Glutamatergic neuron (in vitro differentiated cells): ENCODE results near the gene PLTP. TPM values are rescaled to one million over a fixed set of nuclear protein-coding genes. Genes with fewer than 3 reads are reported as not detected.
A peak's percentile ranks its signal among the peaks of the same experiment; 100 is the strongest.
"Not testable (repeated sequence)": the region's sequence is repeated elsewhere in the genome, so short reads cannot be mapped to it uniquely, and the experiment has no call there.

Experiments used
- DNase-seq: peaks from one replicate; pipeline ENCODE4 v3.0.0; 2022
- H3K27ac Mint-ChIP-seq: one replicate; pipeline ENCODE4 v1.8.0; 2020; ENCODE audit warnings: mild to moderate bottlenecking, mixed read lengths, inconsistent platforms; ENCODE audit not compliant: unreplicated experiment
- H3K27me3 Mint-ChIP-seq: one replicate; pipeline ENCODE4 v1.8.0; 2020; ENCODE audit warnings: mild to moderate bottlenecking, moderate library complexity, mixed read lengths, inconsistent platforms; ENCODE audit not compliant: unreplicated experiment
- H3K36me3 Mint-ChIP-seq: one replicate; pipeline ENCODE4 v1.8.0; 2020; ENCODE audit warnings: mild to moderate bottlenecking, mixed read lengths, inconsistent platforms; ENCODE audit not compliant: unreplicated experiment
- H3K4me1 Mint-ChIP-seq: one replicate; pipeline ENCODE4 v1.8.0; 2020; ENCODE audit warnings: mild to moderate bottlenecking, low read depth, mixed read lengths, inconsistent platforms; ENCODE audit not compliant: unreplicated experiment
- H3K4me3 Mint-ChIP-seq: one replicate; pipeline ENCODE4 v1.8.0; 2020; ENCODE audit warnings: mild to moderate bottlenecking, mixed read lengths, inconsistent platforms; ENCODE audit not compliant: unreplicated experiment
- H3K9me3 Mint-ChIP-seq: one replicate; pipeline ENCODE4 v1.8.0; 2020; ENCODE audit warnings: mild to moderate bottlenecking, moderate library complexity, mixed read lengths, inconsistent platforms; ENCODE audit not compliant: unreplicated experiment
- total RNA-seq: library from RNA; stranded (reverse); fragmentation: NEBNext Ultra II Directional; extraction: Animal tissue kit (Norgen Biotek cat#: 25700); gene quantifications from one replicate; pipeline ENCODE4 v1.2.1, GENCODE V29; 2021; ENCODE audit not compliant: unreplicated experiment
- TF ChIP-seq, protein P1 (sequence below): fragments of 200-600 bp; sonication (generic); IDR thresholded peaks from one replicate; pipeline ENCODE4 v1.5.0; 2021; ENCODE audit not compliant: partially characterized antibody, unreplicated experiment

Gene PLTP
- total RNA-seq, 1 donor from 2014 or later: 29.7 TPM

GRCh38 chr20:45933266-45934045 is 21.5 kb upstream of the PLTP start:
- H3K27ac Mint-ChIP-seq: peak overlapping the region; percentile 100
- peaks cover 11% of the 10 kb centered on the region for H3K9me3 Mint-ChIP-seq
- peaks cover 12% of the 10 kb centered on the region for H3K27me3 Mint-ChIP-seq
- TF ChIP-seq, protein P1, sequence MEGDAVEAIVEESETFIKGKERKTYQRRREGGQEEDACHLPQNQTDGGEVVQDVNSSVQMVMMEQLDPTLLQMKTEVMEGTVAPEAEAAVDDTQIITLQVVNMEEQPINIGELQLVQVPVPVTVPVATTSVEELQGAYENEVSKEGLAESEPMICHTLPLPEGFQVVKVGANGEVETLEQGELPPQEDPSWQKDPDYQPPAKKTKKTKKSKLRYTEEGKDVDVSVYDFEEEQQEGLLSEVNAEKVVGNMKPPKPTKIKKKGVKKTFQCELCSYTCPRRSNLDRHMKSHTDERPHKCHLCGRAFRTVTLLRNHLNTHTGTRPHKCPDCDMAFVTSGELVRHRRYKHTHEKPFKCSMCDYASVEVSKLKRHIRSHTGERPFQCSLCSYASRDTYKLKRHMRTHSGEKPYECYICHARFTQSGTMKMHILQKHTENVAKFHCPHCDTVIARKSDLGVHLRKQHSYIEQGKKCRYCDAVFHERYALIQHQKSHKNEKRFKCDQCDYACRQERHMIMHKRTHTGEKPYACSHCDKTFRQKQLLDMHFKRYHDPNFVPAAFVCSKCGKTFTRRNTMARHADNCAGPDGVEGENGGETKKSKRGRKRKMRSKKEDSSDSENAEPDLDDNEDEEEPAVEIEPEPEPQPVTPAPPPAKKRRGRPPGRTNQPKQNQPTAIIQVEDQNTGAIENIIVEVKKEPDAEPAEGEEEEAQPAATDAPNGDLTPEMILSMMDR: no peak
- peak; percentile 79 for DNase-seq
- peaks cover 11% of the 10 kb centered on the region for H3K4me1 Mint-ChIP-seq
- H3K4me3 Mint-ChIP-seq: peak overlapping the region; percentile 99
- H3K36me3 Mint-ChIP-seq: no peaks in the 10 kb centered on the region

DNA sequence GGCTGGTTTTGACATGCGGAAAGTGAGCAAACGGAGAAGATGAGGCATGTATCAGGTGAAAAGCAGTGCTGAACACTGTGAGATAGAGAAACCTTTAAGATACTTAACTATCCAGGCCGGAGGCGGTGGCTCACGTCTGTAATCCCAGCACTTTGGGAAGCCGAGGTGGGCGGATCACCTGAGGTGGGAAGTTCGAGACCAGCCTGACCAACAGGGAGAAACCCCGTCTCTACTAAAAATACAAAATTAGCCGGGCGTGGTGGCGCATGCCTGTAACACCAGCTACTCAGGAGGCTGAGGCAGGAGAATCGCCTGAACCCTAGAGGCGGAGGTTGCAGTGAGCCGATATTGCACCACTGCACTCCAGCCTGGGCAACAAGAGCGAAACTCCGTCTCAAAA is 19.7 kb upstream of the PLTP start:
- not testable (repeated sequence) for H3K4me3 Mint-ChIP-seq, H3K36me3 Mint-ChIP-seq, DNase-seq, H3K4me1 Mint-ChIP-seq, H3K27ac Mint-ChIP-seq
- Mint-ChIP-seq H3K27me3 (peaks cover 10% of the 10 kb centered on the region), H3K9me3 (peaks cover 11% of the 10 kb centered on the region)

DNA sequence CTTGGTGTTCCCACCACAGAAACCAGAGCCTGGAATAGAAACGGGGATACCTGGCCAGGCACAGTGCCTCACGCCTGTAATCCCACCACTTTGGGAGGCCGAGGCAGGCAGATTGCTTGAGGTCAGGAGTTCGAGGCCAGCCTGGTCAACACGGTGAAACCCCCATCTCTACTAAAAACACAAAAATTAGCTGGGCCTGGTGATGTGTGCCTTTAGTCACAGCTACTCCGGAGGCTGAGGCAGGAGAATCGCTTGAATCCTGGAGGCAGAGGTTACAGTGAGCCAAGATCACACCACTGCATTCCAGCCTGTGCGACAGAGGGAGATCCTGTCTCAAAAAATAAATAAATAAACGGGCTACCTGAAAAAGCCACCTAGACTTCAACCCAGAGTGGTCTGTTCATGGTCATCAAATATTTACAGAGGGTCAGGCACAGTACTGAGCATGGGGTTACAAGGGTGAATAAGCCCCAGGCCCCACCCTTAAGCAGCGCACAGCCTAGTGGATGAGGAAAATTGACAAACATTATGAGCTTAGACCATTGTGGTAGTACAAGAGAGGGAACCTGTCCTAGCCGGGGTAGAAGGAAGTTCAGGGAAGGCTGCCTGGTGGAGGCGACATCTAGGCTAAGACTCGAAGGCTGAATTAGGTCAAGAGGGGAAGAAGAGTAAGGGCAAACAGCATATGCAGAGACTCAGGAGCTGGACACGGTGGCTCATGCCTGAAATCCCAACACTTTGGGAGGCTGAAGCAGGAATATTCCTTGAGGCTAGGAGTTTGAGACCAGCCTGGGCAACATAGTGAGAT is 15.3 kb upstream of the PLTP start:
- no peaks in the 10 kb centered on the region for H3K9me3 Mint-ChIP-seq
- TF ChIP-seq, protein P1: no peak
- H3K4me3 Mint-ChIP-seq: no peak overlapping the region
- H3K27ac Mint-ChIP-seq: no peak overlapping the region
- no peaks in the 10 kb centered on the region for H3K27me3 Mint-ChIP-seq
- DNase-seq: no peak
- H3K4me1 Mint-ChIP-seq: peaks cover 3% of the 10 kb centered on the region
- H3K36me3 Mint-ChIP-seq: no peaks in the 10 kb centered on the region

DNA sequence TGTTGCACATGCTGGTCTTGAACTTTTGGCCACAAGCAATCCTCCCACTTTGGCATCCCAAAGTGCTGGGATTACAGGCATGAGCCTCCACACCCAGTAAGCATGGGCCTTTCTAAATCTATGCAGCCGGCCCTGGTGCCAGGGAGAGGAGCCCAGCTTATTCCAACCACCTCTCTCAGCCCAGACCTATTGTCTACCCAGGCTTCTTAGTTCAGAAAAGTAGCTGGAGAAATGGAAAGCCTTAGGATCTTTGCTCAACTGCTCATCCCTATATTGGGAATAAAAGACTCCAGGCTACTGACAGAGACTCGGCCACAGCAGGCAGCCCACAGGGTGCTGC is 14.7 kb upstream of the PLTP start:
- no peaks in the 10 kb centered on the region for H3K27me3 Mint-ChIP-seq
- H3K27ac Mint-ChIP-seq: no peak overlapping the region

GRCh38 chr20:45925821-45926506 is 14.0 kb upstream of the PLTP start:
- Mint-ChIP-seq H3K4me1 (peaks cover 7% of the 10 kb centered on the region), H3K27ac (no peak overlapping the region)
- TF ChIP-seq, protein P1: no peak

More for the DNA sequence above, 14.7 kb upstream of the PLTP start:
- H3K4me1 Mint-ChIP-seq: peaks cover 4% of the 10 kb centered on the region
- no peak for DNase-seq
- H3K36me3 Mint-ChIP-seq: no peaks in the 10 kb centered on the region
- no peaks in the 10 kb centered on the region for H3K9me3 Mint-ChIP-seq
- no peak overlapping the region for H3K4me3 Mint-ChIP-seq
- TF ChIP-seq, protein P1: no peak

More at GRCh38 chr20:45925821-45926506, 14.0 kb upstream of the PLTP start:
- DNase-seq: no peak
- H3K36me3 Mint-ChIP-seq: no peaks in the 10 kb centered on the region
- H3K9me3 Mint-ChIP-seq: no peaks in the 10 kb centered on the region
- H3K27me3 Mint-ChIP-seq: no peaks in the 10 kb centered on the region
- H3K4me3 Mint-ChIP-seq: no peak overlapping the region
